ENCODE data around the gene PUS10.
"Not testable (repeated sequence)": the region's sequence is repeated elsewhere in the genome, so short reads cannot be mapped to it uniquely, and the experiment has no call there.

PUS10 gene

DNA sequence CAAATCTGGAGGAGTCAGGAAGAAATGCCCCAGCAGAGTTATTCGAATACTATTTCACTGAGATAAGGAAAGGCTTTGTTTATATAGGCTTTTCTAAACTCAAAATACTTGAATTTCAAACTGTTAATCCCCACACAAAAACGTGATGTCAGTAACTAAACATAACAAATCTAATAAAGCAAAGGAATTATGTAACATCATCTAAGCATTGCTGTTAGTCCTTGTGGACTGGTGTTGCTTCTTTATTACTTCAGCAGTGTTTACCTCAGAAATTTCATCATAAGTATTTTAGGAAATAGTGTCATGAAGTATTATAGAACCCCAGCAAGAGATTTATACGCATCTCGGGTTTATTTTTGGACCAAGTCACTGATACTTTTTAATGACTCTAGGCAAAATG is 27.9 kb upstream of the PUS10 start:
- H3K4me3 ChIP-seq (replicated peaks in 1 of 2; ENCODE audit: low read depth in 2 of 2, low read length in 2 of 2), result no peak overlapping the region
- TF ChIP-seq, protein P1, sequence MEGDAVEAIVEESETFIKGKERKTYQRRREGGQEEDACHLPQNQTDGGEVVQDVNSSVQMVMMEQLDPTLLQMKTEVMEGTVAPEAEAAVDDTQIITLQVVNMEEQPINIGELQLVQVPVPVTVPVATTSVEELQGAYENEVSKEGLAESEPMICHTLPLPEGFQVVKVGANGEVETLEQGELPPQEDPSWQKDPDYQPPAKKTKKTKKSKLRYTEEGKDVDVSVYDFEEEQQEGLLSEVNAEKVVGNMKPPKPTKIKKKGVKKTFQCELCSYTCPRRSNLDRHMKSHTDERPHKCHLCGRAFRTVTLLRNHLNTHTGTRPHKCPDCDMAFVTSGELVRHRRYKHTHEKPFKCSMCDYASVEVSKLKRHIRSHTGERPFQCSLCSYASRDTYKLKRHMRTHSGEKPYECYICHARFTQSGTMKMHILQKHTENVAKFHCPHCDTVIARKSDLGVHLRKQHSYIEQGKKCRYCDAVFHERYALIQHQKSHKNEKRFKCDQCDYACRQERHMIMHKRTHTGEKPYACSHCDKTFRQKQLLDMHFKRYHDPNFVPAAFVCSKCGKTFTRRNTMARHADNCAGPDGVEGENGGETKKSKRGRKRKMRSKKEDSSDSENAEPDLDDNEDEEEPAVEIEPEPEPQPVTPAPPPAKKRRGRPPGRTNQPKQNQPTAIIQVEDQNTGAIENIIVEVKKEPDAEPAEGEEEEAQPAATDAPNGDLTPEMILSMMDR (IDR thresholded peaks at IDR 0.05; ENCODE audit: low read depth, low read length), result no peak
- no peak for DNase-seq (ENCODE audit: low read depth in 2 of 2)

DNA sequence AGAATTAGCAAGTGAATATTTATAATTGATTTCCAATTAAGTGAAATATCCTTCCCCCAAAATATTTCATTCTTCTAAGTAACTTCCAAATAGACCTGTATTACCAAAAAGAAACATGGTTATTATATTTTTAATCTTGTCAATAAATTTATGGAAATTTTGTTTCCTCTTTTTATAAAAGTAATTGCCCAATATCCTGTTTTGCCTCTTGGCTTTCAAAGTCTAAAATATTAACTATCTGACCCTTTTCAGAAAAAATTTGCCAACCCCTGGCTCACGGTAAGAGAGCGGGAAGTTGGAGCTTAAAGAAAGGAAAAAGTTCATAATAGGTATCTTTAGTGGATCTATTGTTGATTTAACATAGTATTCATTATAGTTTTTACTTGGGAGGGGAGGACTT is 27.2 kb upstream of the PUS10 start:
- no peak for DNase-seq (ENCODE audit: low read depth in 2 of 2)
- no peak overlapping the region for H3K4me3 ChIP-seq (replicated peaks in 1 of 2; ENCODE audit: low read depth in 2 of 2, low read length in 2 of 2)
- TF ChIP-seq, protein P1 (IDR thresholded peaks at IDR 0.05; ENCODE audit: low read depth, low read length), result no peak

DNA sequence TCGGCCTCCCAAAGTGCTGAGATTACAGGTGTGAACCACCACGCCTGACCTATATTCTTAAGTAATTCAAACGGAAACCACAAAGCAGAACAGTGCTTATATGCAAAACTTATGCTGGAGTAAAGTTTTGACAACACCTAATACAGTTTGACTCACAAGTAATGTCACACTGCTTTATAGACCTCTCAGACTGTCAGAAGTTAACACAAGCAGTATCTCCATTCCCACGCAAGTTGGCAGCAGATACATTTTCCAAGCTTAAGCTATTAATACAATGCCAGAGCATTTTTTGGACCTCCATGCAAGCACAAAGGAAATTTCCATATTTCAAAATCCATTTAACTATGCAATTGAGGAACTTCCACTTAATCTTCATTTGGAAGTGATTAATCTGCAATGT is 26.6 kb upstream of the PUS10 start:
- TF ChIP-seq, protein P1 (IDR thresholded peaks at IDR 0.05; ENCODE audit: low read depth, low read length), result no peak
- no peak overlapping the region for H3K4me3 ChIP-seq (replicated peaks in 1 of 2; ENCODE audit: low read depth in 2 of 2, low read length in 2 of 2)
- peak in 1 of 2 donors; percentile 32 for DNase-seq (ENCODE audit: low read depth in 2 of 2)

DNA sequence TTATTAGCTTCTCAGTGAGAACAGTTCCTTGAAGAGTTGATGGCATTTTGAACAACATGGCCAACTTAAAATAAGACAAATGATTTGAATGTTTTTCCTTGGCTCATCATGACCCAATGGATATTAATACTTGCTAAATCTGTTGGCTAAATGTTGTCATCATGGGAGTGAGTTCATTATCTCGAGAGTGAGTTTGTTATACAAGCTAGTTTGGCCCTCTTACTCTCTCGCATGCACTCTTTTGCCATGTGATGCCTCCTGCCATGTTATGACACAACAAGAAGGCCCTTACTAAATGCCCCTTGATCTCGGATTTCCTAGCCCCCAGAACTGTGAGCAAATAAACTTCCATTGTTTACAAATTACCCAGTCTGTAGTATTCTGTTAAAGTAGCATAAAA is 24.8 kb upstream of the PUS10 start:
- TF ChIP-seq, protein P1 (IDR thresholded peaks at IDR 0.05; ENCODE audit: low read depth, low read length), result no peak

DNA sequence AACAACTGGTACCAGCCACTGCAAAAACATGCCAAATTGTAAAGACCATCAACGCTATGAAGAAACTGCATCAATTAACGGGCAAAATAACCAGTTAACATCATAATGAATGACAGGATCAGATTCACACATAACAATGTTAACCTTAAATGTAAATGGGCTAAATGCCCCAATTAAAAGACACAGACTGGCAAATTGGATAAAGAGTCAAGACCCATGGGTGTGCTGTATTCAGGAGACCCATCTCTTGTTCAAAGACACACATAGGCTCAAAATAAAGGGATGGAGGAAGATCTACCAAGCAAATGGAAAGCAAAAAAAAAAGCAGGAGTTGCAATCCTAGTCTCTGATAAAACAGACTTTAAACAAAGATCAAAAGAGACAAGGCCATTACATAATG is 18.6 kb upstream of the PUS10 start:
- H3K4me3 ChIP-seq (replicated peaks in 1 of 2; ENCODE audit: low read depth in 2 of 2, low read length in 2 of 2); DNase-seq (ENCODE audit: low read depth in 2 of 2): not testable (repeated sequence)

More for the DNA sequence above, 24.8 kb upstream of the PUS10 start:
- H3K4me3 ChIP-seq (replicated peaks in 1 of 2; ENCODE audit: low read depth in 2 of 2, low read length in 2 of 2), result no peak overlapping the region
- no peak for DNase-seq (ENCODE audit: low read depth in 2 of 2)

DNA sequence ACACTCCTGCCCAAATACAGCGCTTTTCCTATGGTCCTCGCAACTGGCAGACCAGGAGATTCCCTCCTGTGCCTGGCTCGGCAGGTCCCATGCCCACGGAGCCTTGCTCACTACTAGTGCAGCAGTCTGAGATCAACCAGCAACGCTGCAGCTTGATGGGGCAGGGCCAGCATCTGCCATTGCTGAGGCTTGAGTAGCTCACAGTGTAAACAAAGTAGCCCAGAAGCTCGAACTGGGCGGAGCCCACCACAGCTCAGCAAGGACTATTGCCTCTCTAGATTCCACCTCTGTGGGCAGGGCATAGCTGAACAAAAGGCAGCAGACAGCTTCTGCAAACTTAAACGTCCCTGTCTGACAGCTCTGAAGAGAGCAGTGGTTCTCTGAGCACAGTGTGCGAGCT is 16.5 kb upstream of the PUS10 start:
- not testable (repeated sequence) for H3K4me3 ChIP-seq (replicated peaks in 1 of 2; ENCODE audit: low read depth in 2 of 2, low read length in 2 of 2); DNase-seq (ENCODE audit: low read depth in 2 of 2)

DNA sequence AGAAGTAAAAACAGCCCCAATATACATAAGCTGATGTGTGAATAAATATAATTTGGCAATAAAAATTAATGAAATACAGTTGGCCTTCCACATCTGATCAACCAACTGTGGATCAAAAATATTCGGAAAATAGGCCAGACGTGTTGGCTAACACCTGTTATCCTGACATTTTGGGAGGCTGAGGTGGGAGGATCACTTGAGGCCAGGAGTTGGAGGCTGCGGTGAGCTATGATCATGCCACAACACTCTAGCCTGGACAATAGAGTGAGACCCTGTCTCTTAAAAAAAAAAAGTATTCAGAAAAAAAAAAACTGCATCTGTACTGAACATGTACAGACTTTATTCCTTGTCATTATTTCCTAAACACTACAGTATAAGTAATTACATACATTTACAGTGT is 11.5 kb upstream of the PUS10 start:
- no peak overlapping the region for H3K4me3 ChIP-seq (replicated peaks in 1 of 2; ENCODE audit: low read depth in 2 of 2, low read length in 2 of 2)
- TF ChIP-seq, protein P1 (IDR thresholded peaks at IDR 0.05; ENCODE audit: low read depth, low read length), result no peak
- DNase-seq (ENCODE audit: low read depth in 2 of 2), result no peak

DNA sequence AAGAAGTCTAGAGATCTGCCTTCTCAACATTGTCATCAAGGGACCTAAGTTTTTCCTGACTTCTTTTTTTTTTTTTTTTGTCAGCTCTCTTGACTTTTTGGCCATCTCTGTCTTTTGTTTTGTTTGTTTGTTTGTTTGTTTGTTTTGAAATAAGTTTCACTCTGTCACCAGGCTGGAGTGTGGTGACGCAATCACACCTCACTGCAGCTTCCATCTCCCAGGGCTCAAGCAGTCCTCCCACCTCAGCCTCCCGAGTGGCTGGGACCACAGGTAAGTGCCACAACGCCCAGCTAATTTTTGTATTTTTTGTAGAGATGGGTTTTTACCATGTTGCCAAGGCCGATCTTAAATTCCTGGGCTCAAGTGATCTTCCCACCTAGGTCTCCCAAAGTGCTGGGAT is 5.6 kb upstream of the PUS10 start:
- no peak for DNase-seq (ENCODE audit: low read depth in 2 of 2)
- TF ChIP-seq, protein P1 (IDR thresholded peaks at IDR 0.05; ENCODE audit: low read depth, low read length), result no peak
- no peak overlapping the region for H3K4me3 ChIP-seq (replicated peaks in 1 of 2; ENCODE audit: low read depth in 2 of 2, low read length in 2 of 2)
